Spleen (tissue), 13 donors: ENCODE measurements around the gene NUDT4. TPM values are rescaled to one million over a fixed set of nuclear protein-coding genes. Genes with fewer than 3 reads are reported as not detected.

Experiments
- DNase-seq: peaks from one replicate; pipeline ENCODE4 v3.0.0-alpha.2; 2020
- H3K27ac ChIP-seq, 8 donors: fragments of 200-600 bp; sonication (generic) in 7 of 8; 1 replicate in 4 of 8; 2 replicates in 4 of 8; pipeline versions ENCODE4 v1.5.0 to v1.8.0; 2016 to 2021; ENCODE audit warnings: inconsistent platforms in 4 of 8, mild to moderate bottlenecking in 4 of 8, moderate library complexity in 1 of 8
- H3K27me3 ChIP-seq, 7 donors: fragments of 200-600 bp; sonication (generic) in 6 of 7; replicated peaks in 1 of 7; 1 replicate in 4 of 7; 2 replicates in 3 of 7; pipeline versions ENCODE4 v1.5.0 to v1.8.0; 2016 to 2021; ENCODE audit warnings: inconsistent platforms in 3 of 7, mild to moderate bottlenecking in 1 of 7
- H3K36me3 ChIP-seq, 6 donors: fragments of 200-600 bp; sonication (generic) in 5 of 6; 1 replicate in 4 of 6; 2 replicates in 2 of 6; pipeline versions ENCODE4 v1.5.0 to v1.8.0; 2016 to 2021; ENCODE audit warnings: inconsistent platforms in 2 of 6
- H3K4me1 ChIP-seq, 6 donors: fragments of 200-600 bp; sonication (generic) in 5 of 6; 1 replicate in 3 of 6; 2 replicates in 3 of 6; pipeline versions ENCODE4 v1.5.0 to v1.8.0; 2016 to 2021; ENCODE audit warnings: inconsistent platforms in 3 of 6
- H3K4me3 ChIP-seq, 8 donors: fragments of 200-600 bp; sonication (generic) in 7 of 8; 1 replicate in 4 of 8; 2 replicates in 4 of 8; pipeline versions ENCODE4 v1.5.0 to v1.8.0; 2016 to 2021; ENCODE audit warnings: inconsistent platforms in 4 of 8, mild to moderate bottlenecking in 4 of 8, moderate library complexity in 2 of 8
- H3K9me3 ChIP-seq, 8 donors: fragments of 200-600 bp; sonication (generic) in 7 of 8; 1 replicate in 4 of 8; 2 replicates in 4 of 8; pipeline versions ENCODE4 v1.5.0 to v1.8.0; 2016 to 2021; ENCODE audit warnings: inconsistent platforms in 4 of 8
- POLR2A ChIP-seq, 3 donors: fragments of 450-650 bp; IDR thresholded peaks; one replicate each; pipeline ENCODE4 v1.5.1; 2017; ENCODE audit warnings: antibody characterized with exemption in 3 of 3, mild to moderate bottlenecking in 1 of 3
- POLR2AphosphoS5 ChIP-seq, 3 donors: sonication (generic); formaldehyde crosslinking; IDR thresholded peaks; one replicate each; pipeline ENCODE4 v1.5.1; 2017; ENCODE audit warnings: antibody characterized with exemption in 3 of 3
- WGBS, 5 donors: extraction: QIAGEN DNeasy Blood & Tissue Kit in 3 of 5; methylation state at CpG; one replicate each; pipeline versions ENCODE4 v1.1.5 to v1.1.7; 2013 to 2018; 5-methylcytosine and 5-hydroxymethylcytosine counted together
- intact Hi-C: fragments of 100-400 bp; cut with DNase I; formaldehyde crosslinking; loops from one replicate; pipeline ENCODE4 v1.15.0; 2023; ENCODE audit warnings: low total_unique reads
- long read RNA-seq, 2 donors: transcript quantifications; one replicate each; lab custom pipeline, GENCODE V29; 2026
- polyA plus RNA-seq, 3 donors: library from polyadenylated mRNA; stranded (reverse); fragments of 200-250 nt; gene quantifications; one replicate each; pipeline ENCODE4 v1.2.1, GENCODE V29; 2013
- total RNA-seq, 7 donors: library from RNA; depleted of rRNA in 3 of 7; stranded (reverse); fragments of >200 nt in 3 of 7; fragmentation: NEBNext Ultra II Directional in 4 of 7; extraction: Animal tissue kit (Norgen Biotek cat#: 25700) in 4 of 7; gene quantifications; one replicate each; pipeline versions ENCODE4 v1.1.0 to v1.2.1, GENCODE V29; 2016 to 2021
- TF ChIP-seq, protein P1 (sequence below), 11 experiments: fragments of 200-600 bp in 7 of 11; fragments of 450-650 bp in 4 of 11; sonication (generic) in 4 of 11; IDR thresholded peaks in 8 of 11; conservative IDR thresholded peaks in 3 of 11; 1 replicate in 7 of 11; 2 replicates in 4 of 11; pipeline versions ENCODE4 v1.4.0 to v1.8.0; 2016 to 2021; ENCODE audit warnings: antibody characterized with exemption in 11 of 11, inconsistent platforms in 4 of 11, mild to moderate bottlenecking in 1 of 11
- donor health status: healthy with polysubstance abuse.
- donor health status: DM: no; HTN: no; CAD: no; lungs with moderate emphysema.
- donor health status: DM: no; HTN: no; CAD: no.
- donor health status: Bipolar disorder and iron deficiency.
- donor health status: healthy.
- donor health status: DM: no; HTN: no; CAD: no.
- donor health status: DM: yes; HTN: yes; CAD: no.

Gene NUDT4
- total RNA-seq (10 to 100 TPM; 36.8 to 59.3 (median 43.9) TPM), polyA plus RNA-seq (10 to 100 TPM; 14.9 to 27.5 (median 22.2) TPM)
- long read RNA-seq, donor 1, full-length matches to known transcripts: 50 of 50 reads
- long read RNA-seq, donor 1, partial matches to known transcripts: 0 of 50 reads
- long read RNA-seq, donor 1, other reads (novel, unspliced or antisense): 0 of 50 reads
- long read RNA-seq, donor 2, full-length matches to known transcripts: 61 of 67 reads
- long read RNA-seq, donor 2, partial matches to known transcripts: 6 of 67 reads
- long read RNA-seq, donor 2, other reads (novel, unspliced or antisense): 0 of 67 reads

DNA sequence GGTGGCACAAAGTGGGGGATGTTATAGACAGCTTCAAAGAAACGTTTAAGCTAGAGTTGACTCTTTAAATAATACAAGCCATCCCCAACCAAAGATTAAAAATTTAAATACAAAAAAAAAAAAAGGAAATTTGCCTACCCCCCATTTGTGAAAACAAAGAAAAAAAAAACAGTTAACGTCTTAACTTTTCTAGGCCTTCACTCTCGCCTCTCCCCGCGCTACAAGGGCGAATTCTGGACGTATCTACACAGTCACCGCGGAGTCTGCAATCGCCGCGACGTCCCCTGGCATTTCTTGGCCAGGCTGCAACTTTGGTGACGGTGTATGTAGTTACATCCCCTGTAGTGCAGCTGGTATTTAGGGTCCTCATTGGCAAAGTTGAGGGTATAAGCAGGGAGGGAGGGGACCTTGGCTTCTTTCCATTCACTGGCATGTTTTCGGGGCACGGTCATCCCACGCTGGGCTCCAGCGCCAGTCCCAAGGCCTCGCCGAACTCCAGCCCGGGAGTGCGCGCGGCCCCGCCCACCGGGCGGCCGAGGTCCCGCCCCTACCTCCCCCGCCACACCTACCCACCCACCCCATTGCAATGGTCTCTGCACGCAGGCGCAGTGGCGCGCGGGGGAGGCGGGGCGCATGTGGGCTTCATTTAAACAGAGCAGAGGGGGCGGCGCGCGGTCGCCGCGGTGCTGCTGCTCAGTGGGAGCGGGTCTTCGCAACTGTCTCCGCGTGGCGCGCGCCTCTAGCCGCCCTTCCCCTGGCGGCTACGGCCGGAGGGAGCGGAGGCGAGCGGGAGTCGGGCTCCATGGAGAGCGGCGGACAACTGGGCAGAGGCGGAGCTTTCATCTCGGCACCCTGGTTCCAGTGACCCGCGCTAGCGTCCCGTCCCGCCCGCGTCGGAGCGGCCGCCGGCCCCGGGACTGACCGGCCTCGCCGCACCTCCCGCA, at the start of gene NUDT4:
Gene NUDT4 (plus strand): TSS at position 674 of the 944 bp plus-strand sequence. CDS start 398 bp downstream, outside the sequence.
- Histone ChIP-seq H3K9me3 (no peaks in the 10 kb centered on the region), H3K27ac (peak within 1 kb of the TSS; percentile 94 to 98 (median 96)), H3K27me3 (no peaks in the 10 kb centered on the region), H3K36me3 (no peaks in the 10 kb centered on the region), H3K4me1 (peaks cover 23 to 62% (median 46%) of the 10 kb centered on the region in 6 donors), H3K4me3 (peak within 1 kb of the TSS; percentile 66 to 86 (median 82))
- intact Hi-C loops: no loop called here
- WGBS, 5 donors: 1 to 6% (median 2%) methylated on average over 23 to 63 of the region's 79 CpGs
- peak; percentile 99 for DNase-seq
- TF ChIP-seq POLR2AphosphoS5 (IDR thresholded peaks at IDR 0.05) (peak; percentile 96 to 99 (median 98)), POLR2A (IDR thresholded peaks at IDR 0.05) (peak; percentile 27 to 92 (median 62))
- TF ChIP-seq, protein P1, sequence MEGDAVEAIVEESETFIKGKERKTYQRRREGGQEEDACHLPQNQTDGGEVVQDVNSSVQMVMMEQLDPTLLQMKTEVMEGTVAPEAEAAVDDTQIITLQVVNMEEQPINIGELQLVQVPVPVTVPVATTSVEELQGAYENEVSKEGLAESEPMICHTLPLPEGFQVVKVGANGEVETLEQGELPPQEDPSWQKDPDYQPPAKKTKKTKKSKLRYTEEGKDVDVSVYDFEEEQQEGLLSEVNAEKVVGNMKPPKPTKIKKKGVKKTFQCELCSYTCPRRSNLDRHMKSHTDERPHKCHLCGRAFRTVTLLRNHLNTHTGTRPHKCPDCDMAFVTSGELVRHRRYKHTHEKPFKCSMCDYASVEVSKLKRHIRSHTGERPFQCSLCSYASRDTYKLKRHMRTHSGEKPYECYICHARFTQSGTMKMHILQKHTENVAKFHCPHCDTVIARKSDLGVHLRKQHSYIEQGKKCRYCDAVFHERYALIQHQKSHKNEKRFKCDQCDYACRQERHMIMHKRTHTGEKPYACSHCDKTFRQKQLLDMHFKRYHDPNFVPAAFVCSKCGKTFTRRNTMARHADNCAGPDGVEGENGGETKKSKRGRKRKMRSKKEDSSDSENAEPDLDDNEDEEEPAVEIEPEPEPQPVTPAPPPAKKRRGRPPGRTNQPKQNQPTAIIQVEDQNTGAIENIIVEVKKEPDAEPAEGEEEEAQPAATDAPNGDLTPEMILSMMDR (IDR thresholded peaks at IDR 0.05 in 8 of 11, conservative IDR thresholded peaks at IDR 0.05 in 3 of 11): peak in 1 of 11 experiments; percentile 10

DNA sequence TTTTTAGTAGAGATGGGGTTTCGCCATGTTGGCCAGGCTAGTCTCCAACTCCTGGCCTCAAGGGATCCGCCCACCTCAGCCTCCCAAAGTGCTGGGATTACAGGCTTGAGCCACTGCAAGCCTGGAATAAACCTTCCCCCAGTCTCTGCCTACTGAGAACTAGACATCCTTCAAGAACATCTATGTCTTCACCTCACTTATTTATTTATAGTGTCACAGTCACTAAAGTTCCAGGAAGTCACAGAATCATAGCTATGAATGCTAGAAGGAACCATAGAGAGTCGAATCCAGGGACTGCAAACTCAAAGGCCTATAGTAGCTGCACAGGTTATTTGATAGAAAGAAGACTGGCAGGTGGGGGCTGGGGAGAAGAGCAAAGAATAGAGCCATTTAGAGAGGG, 44.7 kb upstream of the NUDT4 start:
- no peaks in the 10 kb centered on the region for H3K4me1 ChIP-seq
- H3K27me3 ChIP-seq: no peaks in the 10 kb centered on the region
- H3K9me3 ChIP-seq: no peaks in the 10 kb centered on the region
- intact Hi-C loops: no loop called here
- DNase-seq: no peak
- H3K4me3 ChIP-seq: no peak overlapping the region
- TF ChIP-seq POLR2A (IDR thresholded peaks at IDR 0.05): no peak
- TF ChIP-seq POLR2AphosphoS5 (IDR thresholded peaks at IDR 0.05): no peak
- TF ChIP-seq, protein P1 (IDR thresholded peaks at IDR 0.05 in 8 of 11, conservative IDR thresholded peaks at IDR 0.05 in 3 of 11): no peak
- H3K27ac ChIP-seq: no peak overlapping the region
- no peaks in the 10 kb centered on the region for H3K36me3 ChIP-seq
- WGBS, 5 donors: 87 to 91% (median 88%) methylated on average over 3 of the region's 3 CpGs

DNA sequence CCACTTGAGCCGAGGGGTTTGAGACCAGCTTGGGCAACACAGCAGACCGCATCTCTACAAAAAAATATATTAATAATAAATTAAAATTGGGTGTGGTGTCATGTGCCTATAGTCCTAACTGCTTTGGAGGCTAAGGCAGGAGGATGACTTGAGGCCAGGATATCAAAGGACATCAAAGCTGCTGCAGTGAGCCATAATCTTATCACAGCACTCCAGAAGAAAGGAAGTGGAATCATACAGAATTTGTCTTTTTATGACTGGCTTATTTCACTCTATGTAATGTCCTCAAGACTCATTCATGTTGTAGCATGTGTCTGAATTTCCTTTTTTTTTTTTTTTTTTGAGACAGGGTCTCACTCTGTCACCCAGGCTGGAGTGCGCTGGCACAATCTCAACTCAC, 43.9 kb upstream of the NUDT4 start:
- no peaks in the 10 kb centered on the region for H3K36me3 ChIP-seq
- H3K9me3 ChIP-seq: no peaks in the 10 kb centered on the region
- no peak overlapping the region for H3K27ac ChIP-seq
- H3K4me3 ChIP-seq: no peak overlapping the region
- TF ChIP-seq POLR2AphosphoS5 (IDR thresholded peaks at IDR 0.05): no peak
- TF ChIP-seq POLR2A (IDR thresholded peaks at IDR 0.05): no peak
- TF ChIP-seq, protein P1 (IDR thresholded peaks at IDR 0.05 in 8 of 11, conservative IDR thresholded peaks at IDR 0.05 in 3 of 11): no peak
- no peak for DNase-seq
- no peaks in the 10 kb centered on the region for H3K4me1 ChIP-seq
- no peaks in the 10 kb centered on the region for H3K27me3 ChIP-seq
- 94 to 99% (median 98%) methylated on average over 3 of the region's 3 CpGs for WGBS, 5 donors
- intact Hi-C loops: no loop called here
